Retina (tissue), 1 donor: ENCODE results near the gene MAML3.

Source experiments
- DNase-seq: peaks from one replicate; pipeline ENCODE4 v3.0.0-alpha.2; 2016

The MAML3 gene

DNA sequence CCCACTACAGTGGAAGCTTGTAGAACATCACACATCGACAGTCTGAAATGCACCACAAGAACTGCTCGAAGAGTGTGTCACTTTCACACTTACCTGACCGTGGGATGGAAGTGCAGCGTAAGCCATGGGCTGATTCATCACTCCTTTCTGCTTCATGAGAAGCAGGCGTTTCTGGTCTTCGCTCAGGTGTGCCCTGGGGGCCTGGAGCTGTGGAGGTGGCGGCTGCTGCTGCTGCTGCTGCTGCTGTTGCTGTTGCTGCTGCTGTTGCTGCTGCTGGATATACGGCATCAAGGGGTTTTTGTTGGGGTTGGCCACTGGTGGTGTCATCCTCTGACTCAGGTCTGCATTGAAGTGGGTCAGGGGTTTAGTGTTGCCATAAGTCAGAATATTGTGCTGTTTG is 264.7 kb downstream of the MAML3 start:
- DNase-seq: no peak

DNA sequence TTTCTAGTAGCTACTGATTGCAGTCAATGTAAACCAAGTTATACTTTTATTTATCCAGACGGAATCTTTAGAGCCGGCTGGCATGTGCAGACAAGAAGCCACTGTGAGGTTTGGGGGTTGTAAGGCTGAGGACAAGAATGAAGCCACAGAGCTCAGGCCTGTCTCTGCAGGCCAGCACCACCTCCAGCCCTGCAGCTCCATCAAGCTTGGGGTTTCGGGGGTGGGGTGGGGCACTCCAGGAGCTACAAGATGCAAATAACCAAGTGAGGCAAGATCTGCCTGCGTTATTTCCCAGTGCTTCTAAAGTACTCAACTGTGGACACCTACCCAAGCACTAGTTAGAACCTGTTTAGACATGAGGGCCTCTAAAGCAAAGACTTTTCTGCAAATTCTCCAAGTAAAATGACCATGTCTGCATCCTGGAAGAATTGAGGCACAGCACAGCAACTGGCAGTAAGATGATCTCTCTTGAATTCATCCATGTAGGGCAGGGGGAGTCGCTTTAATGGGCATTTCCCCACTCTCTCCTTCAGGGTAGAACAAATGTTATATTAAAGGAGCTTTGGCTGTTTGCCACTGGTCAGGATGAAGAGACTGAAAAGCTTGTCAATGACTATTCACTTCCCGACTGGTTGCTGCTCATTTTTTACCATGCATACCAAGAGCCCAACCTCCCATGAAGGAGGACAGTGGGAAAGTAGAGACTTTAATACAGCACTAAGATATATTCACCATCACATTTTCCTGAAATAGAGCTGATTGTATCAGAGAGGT is 265.8 kb downstream of the MAML3 start:
- no peak for DNase-seq

DNA sequence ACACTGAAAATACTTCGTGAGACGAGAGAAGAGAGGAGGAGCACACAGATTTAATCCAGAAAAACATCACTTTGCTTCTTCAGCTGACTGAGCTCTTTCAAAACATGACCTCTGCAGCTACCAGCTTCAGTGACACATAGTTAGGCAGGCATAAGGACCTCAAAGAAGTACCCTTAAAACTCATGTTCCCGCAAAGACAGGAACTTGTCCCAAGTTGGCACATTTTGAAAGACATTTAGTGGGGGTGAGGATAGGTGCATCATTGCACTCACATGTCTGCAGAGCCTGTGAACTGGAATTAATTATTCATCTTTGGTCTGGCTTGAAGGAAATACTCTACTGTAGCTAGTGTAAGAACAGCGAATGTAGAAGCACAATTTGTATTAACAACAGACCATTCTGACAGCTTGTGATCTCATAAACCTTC is 266.6 kb downstream of the MAML3 start:
- DNase-seq: no peak

DNA sequence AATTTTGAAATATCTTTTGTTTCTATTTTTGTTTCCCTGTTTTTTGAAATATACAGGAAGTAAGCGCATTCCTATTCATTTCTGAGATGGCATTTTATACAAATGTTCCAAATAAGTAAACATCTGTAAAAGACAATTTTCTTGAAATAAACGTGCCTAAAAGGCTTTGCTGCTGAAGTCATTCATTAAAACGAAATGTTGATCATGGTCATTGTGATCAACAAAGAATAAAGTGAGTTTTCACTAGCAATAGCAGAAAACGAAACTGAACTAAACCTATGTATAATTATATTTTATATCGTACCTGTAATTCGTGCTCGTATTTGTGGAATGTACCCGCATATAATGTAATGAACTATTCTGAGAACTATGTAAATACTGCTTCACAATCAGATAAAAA is 267.2 kb downstream of the MAML3 start:
- DNase-seq: no peak

- no peak for DNase-seq
Measured at GRCh38 chr4:139884438-139884837, 269.5 kb downstream of the MAML3 start.

DNA sequence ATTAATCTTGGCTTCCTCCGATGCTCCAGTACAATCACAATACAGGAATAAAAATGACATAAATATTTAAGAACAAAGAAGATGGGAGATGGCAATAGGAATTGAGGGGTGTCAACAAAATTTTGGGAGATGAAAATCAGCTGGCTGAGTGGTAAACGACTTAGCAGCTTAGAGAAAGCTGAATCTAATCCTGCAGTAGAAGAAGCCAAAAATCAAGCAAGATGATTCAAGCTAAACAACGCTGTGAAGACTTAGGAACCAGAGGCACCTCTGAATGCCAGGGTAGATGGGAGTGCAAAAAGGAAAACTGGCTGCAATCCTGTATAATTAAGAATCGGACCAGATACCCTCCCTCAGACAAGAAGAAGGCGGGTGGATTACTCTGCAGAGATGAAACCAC is 273.1 kb downstream of the MAML3 start:
- no peak for DNase-seq

DNA sequence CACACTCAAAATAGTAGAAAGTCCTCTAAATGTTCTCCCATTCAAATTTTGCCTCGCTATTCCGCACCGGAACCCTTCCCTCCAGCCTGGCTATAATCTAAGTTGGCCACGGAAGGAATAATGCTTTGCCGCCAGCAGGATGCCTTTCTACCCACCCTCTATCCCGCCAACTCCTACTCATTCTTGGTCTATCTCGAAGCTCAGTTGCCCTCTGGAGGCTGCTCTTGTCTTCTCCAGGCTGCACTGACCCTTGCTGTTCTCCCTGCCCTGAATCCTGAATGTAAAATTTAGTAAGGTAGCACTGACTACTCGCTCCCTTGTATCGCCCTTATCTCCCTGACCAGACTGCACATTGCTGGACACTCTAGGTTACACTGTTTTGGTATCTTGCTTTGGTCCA is 275.9 kb downstream of the MAML3 start:
- DNase-seq: no peak

- DNase-seq: no peak
Measured at GRCh38 chr4:139876337-139876941, 277.5 kb downstream of the MAML3 start.

DNA sequence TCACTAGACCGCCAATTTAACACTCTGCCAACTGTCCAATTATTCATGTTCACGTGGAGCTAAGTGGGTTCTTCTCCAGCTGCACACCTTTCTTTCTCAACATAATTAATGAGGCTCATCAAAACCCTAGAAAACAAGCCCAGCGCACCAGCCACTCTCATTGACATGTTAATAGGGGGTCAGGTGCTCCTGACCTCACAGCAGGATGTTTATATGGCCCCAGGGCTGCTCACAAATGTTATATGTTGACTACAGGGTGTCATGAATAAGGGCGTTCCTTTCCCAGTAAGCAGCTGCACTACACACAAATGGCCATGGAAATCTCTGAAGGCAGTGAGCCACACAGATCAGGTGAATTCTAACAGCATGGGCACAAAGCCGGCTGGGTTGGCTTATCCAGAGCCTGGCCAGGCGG is 278.6 kb downstream of the MAML3 start:
- DNase-seq: peak; percentile 61

DNA sequence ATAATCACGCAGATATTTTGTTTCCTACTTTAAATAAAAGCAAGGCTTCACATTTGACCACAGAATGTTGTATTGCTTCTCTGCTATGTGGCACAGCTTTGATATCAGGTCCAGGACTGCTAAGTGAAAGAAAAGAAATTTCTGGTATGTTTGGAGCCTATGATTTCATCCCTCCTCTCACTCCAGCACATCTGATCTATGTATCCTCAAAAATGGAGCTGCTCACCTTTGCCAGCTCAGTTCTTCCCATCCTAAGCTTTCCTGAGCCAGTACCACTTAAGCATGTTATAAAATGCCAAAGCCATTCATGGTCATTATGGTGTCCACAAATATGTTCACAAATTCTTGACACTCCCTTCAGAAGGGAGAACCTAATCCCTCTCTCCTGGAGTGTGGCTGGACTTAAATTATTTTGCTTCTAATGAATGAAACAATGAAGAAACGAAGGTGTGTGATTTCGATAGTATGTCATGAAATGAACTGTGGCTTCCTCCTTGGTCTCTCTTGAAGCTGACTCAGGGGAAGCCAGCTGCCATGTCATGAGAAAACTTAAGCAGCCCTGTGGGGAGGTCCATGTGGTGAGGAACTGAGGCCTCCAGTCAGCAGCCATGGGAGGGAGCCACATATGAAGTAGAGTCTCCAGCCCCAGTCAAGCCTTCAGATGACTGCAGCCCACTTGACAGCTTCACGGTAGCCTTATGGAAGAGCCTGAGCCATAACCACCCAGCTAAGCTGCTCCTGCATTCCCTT is 280.7 kb downstream of the MAML3 start:
- no peak for DNase-seq

- no peak for DNase-seq
Measured at GRCh38 chr4:139872274-139872673, 281.7 kb downstream of the MAML3 start.

- no peak for DNase-seq
Measured at GRCh38 chr4:139869810-139870209, 284.2 kb downstream of the MAML3 start.

DNA sequence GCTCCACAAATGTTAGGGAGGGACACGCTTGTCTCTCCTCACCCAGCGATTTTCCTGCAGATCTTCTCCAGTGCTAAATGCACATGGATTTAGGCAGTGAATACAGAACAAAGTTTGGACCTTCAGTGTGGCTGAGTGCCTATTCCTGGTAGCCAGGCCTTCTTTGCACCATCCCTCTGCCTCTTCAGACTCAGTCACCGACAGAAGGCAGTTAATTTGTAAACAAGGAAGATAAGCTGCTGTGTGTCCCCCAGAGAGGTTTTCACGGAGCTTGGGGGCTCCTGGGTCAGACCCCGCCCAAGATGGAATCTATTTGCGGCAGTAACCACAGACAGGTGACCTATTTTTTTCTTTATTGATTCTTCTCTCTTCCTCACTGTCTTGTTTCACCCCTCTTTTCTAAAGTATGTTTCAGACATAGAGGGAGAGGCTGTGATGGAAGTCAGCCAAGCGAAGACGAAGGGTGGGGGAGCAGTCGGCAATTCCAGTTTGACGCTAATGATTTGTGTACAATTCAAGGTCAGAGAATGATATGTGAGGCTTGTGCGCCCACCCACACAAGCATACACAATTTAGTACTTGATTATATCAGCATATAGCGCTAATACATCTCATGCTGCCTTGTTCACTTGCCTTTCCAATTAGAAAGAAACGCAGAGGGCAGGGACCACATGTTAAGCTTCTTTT is 287.6 kb downstream of the MAML3 start:
- DNase-seq: peak; percentile 87

- no peak for DNase-seq
Measured at GRCh38 chr4:139865537-139865936, 288.4 kb downstream of the MAML3 start.

- DNase-seq: no peak
Measured at GRCh38 chr4:139863531-139863930, 290.5 kb downstream of the MAML3 start.

DNA sequence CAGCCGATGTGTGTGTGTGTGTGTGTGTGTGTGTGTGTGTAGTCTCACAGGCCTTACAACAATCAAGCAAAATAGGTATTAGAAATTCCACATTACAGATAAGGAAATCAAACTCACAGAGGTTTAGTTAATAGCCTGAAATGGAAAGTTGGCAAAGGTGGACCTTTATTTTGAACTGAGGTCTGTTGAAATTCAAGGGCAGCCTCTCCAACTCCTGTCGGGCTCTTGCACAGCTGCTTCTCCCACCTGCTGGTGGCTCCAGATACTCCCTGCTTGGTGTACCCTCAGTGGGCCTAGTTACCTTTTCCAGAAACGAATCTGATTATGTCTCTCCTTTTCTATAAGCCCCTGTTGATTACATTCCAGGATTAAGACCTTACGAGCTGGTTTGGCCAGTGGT is 292.5 kb downstream of the MAML3 start:
- DNase-seq: no peak

DNA sequence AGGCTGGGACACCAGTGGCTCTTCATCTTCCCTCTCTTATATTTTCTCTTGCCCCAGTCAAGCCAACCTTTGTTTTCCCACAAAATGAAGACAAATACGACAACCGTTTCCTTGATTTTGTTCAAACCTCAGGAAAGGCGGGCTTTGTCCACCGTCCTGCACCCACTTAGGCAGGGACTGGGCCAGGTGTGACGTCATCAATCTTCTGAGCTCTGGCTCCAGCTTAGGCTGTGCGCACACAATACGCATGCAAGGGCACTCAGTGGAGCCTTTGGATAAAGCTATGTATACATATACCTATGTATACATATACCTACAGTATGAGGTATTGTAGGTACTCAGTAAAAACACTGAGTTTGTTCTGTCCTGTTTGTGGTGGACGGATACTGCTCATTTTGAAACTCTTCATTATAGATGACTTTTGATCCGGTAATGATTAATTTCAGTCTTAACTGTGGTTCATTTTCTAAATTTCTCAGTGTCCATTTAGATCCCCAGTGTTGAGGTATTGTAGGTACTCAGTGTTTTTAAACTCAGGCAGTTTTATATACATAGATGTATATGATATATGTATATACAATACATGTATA is 293.5 kb downstream of the MAML3 start:
- no peak for DNase-seq

GRCh38 chr4:139859876-139860275 is 294.1 kb downstream of the MAML3 start:
- DNase-seq: no peak

DNA sequence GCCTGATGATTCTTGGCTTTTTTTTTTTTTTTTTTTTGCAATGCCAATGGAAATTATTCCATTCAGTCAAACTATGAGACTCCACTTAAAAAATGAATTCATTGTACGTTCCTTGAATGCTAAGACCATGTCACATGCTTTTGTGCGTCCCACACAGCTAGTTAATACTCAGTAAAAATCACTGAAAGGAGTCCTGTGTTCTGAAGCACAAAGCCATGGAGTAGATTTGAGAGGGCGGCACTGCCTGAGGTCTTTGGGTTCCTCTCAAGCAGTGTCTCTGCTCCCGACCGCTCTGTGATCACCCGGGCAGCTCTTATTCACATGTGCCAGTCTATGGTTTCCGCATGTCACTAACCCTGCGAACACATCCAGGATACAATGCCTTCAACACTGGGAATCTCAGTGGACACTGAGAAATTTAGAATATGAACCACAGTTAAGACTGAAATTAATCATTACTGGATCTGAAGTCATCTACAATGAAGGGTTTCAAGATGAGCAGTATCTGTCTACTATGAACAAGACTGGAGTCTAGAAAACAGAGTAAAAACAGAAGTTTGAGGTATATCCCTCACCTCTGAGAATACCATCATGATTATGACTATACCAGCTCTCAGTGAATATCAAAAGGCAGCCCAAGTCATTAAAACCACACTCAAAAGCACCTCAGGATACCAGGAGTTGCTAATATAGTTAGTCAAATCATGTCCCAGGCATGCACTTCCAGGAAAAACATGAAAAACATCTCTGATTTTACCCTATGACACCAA is 295.4 kb downstream of the MAML3 start:
- DNase-seq: no peak

GRCh38 chr4:139857977-139858376 is 296.0 kb downstream of the MAML3 start:
- no peak for DNase-seq

DNA sequence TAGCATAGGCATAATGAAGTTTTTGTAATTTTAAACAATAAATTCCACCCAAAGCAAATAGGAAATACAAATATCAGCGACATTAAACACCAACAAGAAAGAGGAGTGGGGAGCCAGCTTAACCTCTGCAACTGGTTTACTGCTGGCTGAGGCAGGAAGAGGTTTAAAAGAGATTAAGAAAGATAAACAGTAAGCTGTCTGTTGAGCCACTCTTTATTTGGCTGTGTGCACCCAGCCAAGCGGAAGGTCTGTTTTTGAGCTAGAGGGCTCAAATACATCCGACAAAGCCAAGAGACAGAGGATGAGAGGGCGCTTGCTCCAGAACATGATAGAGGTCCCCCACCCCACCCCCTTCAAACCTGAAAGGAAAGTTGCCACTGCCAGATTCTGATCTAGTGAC is 297.0 kb downstream of the MAML3 start:
- peak; percentile 70 for DNase-seq
